ENCODE measurements around the gene CGNL1. TPM values are rescaled to one million over a fixed set of nuclear protein-coding genes. Genes with fewer than 3 reads are reported as not detected.

CGNL1 gene
- total and polyA plus RNA-seq, 5 donors from 2014 or later = not detected

GRCh38 chr15:57452090-57452754, 75.9 kb downstream of the CGNL1 start:
- H3K27ac ChIP-seq (ENCODE audit: insufficient read depth, low read length, poor library complexity, severe bottlenecking) = no peak overlapping the region
- Mint-ChIP-seq H3K9me3 (peaks cover 0 to 3% (median 0%) of the 10 kb centered on the region in 7 donors), H3K27ac (peak overlapping the region in 1 of 3 donors; percentile 54), H3K36me3 (no peaks in the 10 kb centered on the region), H3K27me3 (peaks cover 19% of the 10 kb centered on the region), H3K4me3 (no peak overlapping the region), H3K4me1 (no peaks in the 10 kb centered on the region)
- H3K9me3 ChIP-seq (ENCODE audit: control insufficient read depth in 2 of 2, low read length in 2 of 2) = no peaks in the 10 kb centered on the region
- DNase-seq (no peak), ATAC-seq (ENCODE audit: low read depth in 2 of 2) (no peak)
- no peaks in the 10 kb centered on the region for H3K36me3 ChIP-seq (ENCODE audit: control insufficient read depth, insufficient read depth, low read length)
- no peaks in the 10 kb centered on the region for H3K4me1 ChIP-seq (ENCODE audit: control insufficient read depth, insufficient read depth, low read length, poor library complexity, severe bottlenecking)
- no peak overlapping the region for H3K4me3 ChIP-seq (ENCODE audit: low read depth, low read length)
- peaks cover 5% of the 10 kb centered on the region for H3K27me3 ChIP-seq (ENCODE audit: control insufficient read depth, insufficient read depth, low read length)

GRCh38 chr15:57455929-57456328, 79.6 kb downstream of the CGNL1 start:
- Mint-ChIP-seq H3K4me1 (no peaks in the 10 kb centered on the region), H3K9me3 (no peaks in the 10 kb centered on the region), H3K36me3 (no peaks in the 10 kb centered on the region), H3K27me3 (peaks cover 7% of the 10 kb centered on the region), H3K4me3 (no peak overlapping the region), H3K27ac (no peak overlapping the region)
- H3K4me1 ChIP-seq (ENCODE audit: control insufficient read depth, insufficient read depth, low read length, poor library complexity, severe bottlenecking) = no peaks in the 10 kb centered on the region
- H3K27ac ChIP-seq (ENCODE audit: insufficient read depth, low read length, poor library complexity, severe bottlenecking) = no peak overlapping the region
- H3K9me3 ChIP-seq (ENCODE audit: control insufficient read depth in 2 of 2, low read length in 2 of 2) = no peaks in the 10 kb centered on the region
- H3K4me3 ChIP-seq (ENCODE audit: low read depth, low read length) = no peak overlapping the region
- no peaks in the 10 kb centered on the region for H3K27me3 ChIP-seq (ENCODE audit: control insufficient read depth, insufficient read depth, low read length)
- no peak for DNase-seq
- ATAC-seq (ENCODE audit: low read depth in 2 of 2) = no peak
- no peaks in the 10 kb centered on the region for H3K36me3 ChIP-seq (ENCODE audit: control insufficient read depth, insufficient read depth, low read length)

GRCh38 chr15:57456559-57456958, 80.3 kb downstream of the CGNL1 start:
- Mint-ChIP-seq H3K4me3 (no peak overlapping the region), H3K27me3 (peaks cover 7% of the 10 kb centered on the region), H3K27ac (no peak overlapping the region), H3K4me1 (no peaks in the 10 kb centered on the region), H3K9me3 (no peaks in the 10 kb centered on the region), H3K36me3 (no peaks in the 10 kb centered on the region)
- no peak overlapping the region for H3K27ac ChIP-seq (ENCODE audit: insufficient read depth, low read length, poor library complexity, severe bottlenecking)
- ATAC-seq (ENCODE audit: low read depth in 2 of 2) = no peak
- DNase-seq = no peak
- no peaks in the 10 kb centered on the region for H3K4me1 ChIP-seq (ENCODE audit: control insufficient read depth, insufficient read depth, low read length, poor library complexity, severe bottlenecking)
- H3K4me3 ChIP-seq (ENCODE audit: low read depth, low read length) = no peak overlapping the region
- no peaks in the 10 kb centered on the region for H3K9me3 ChIP-seq (ENCODE audit: control insufficient read depth in 2 of 2, low read length in 2 of 2)
- H3K36me3 ChIP-seq (ENCODE audit: control insufficient read depth, insufficient read depth, low read length) = no peaks in the 10 kb centered on the region
- no peaks in the 10 kb centered on the region for H3K27me3 ChIP-seq (ENCODE audit: control insufficient read depth, insufficient read depth, low read length)

GRCh38 chr15:57457726-57458125, 81.4 kb downstream of the CGNL1 start:
- Mint-ChIP-seq H3K36me3 (no peaks in the 10 kb centered on the region), H3K4me1 (no peaks in the 10 kb centered on the region), H3K9me3 (no peaks in the 10 kb centered on the region), H3K27ac (no peak overlapping the region), H3K27me3 (peaks cover 7% of the 10 kb centered on the region), H3K4me3 (no peak overlapping the region)
- Histone ChIP-seq H3K4me3 (ENCODE audit: low read depth, low read length) (no peak overlapping the region), H3K9me3 (ENCODE audit: control insufficient read depth in 2 of 2, low read length in 2 of 2) (no peaks in the 10 kb centered on the region), H3K4me1 (ENCODE audit: control insufficient read depth, insufficient read depth, low read length, poor library complexity, severe bottlenecking) (no peaks in the 10 kb centered on the region), H3K27ac (ENCODE audit: insufficient read depth, low read length, poor library complexity, severe bottlenecking) (no peak overlapping the region), H3K27me3 (ENCODE audit: control insufficient read depth, insufficient read depth, low read length) (no peaks in the 10 kb centered on the region), H3K36me3 (ENCODE audit: control insufficient read depth, insufficient read depth, low read length) (no peaks in the 10 kb centered on the region)
- ATAC-seq (ENCODE audit: low read depth in 2 of 2) (no peak), DNase-seq (no peak)

GRCh38 chr15:57458356-57458781, 82.1 kb downstream of the CGNL1 start:
- Histone ChIP-seq H3K36me3 (ENCODE audit: control insufficient read depth, insufficient read depth, low read length) (no peaks in the 10 kb centered on the region), H3K27me3 (ENCODE audit: control insufficient read depth, insufficient read depth, low read length) (no peaks in the 10 kb centered on the region), H3K9me3 (ENCODE audit: control insufficient read depth in 2 of 2, low read length in 2 of 2) (no peaks in the 10 kb centered on the region), H3K4me3 (ENCODE audit: low read depth, low read length) (no peak overlapping the region), H3K4me1 (ENCODE audit: control insufficient read depth, insufficient read depth, low read length, poor library complexity, severe bottlenecking) (no peaks in the 10 kb centered on the region), H3K27ac (ENCODE audit: insufficient read depth, low read length, poor library complexity, severe bottlenecking) (no peak overlapping the region)
- Mint-ChIP-seq H3K4me1 (no peaks in the 10 kb centered on the region), H3K27me3 (peaks cover 7% of the 10 kb centered on the region), H3K36me3 (no peaks in the 10 kb centered on the region), H3K4me3 (no peak overlapping the region), H3K9me3 (no peaks in the 10 kb centered on the region), H3K27ac (no peak overlapping the region)
- ATAC-seq (ENCODE audit: low read depth in 2 of 2) = no peak
- DNase-seq = no peak

- Mint-ChIP-seq H3K36me3 (no peaks in the 10 kb centered on the region), H3K4me3 (no peak overlapping the region), H3K27ac (no peak overlapping the region), H3K4me1 (no peaks in the 10 kb centered on the region), H3K27me3 (peaks cover 5% of the 10 kb centered on the region), H3K9me3 (no peaks in the 10 kb centered on the region)
- no peak overlapping the region for H3K27ac ChIP-seq (ENCODE audit: insufficient read depth, low read length, poor library complexity, severe bottlenecking)
- DNase-seq (no peak), ATAC-seq (ENCODE audit: low read depth in 2 of 2) (no peak)
- no peaks in the 10 kb centered on the region for H3K9me3 ChIP-seq (ENCODE audit: control insufficient read depth in 2 of 2, low read length in 2 of 2)
- H3K4me1 ChIP-seq (ENCODE audit: control insufficient read depth, insufficient read depth, low read length, poor library complexity, severe bottlenecking) = no peaks in the 10 kb centered on the region
- no peaks in the 10 kb centered on the region for H3K36me3 ChIP-seq (ENCODE audit: control insufficient read depth, insufficient read depth, low read length)
- no peak overlapping the region for H3K4me3 ChIP-seq (ENCODE audit: low read depth, low read length)
- no peaks in the 10 kb centered on the region for H3K27me3 ChIP-seq (ENCODE audit: control insufficient read depth, insufficient read depth, low read length)
These were observed 84.0 kb downstream of the CGNL1 start for GRCh38 chr15:57460208-57460816.

GRCh38 chr15:57461541-57461940, 85.2 kb downstream of the CGNL1 start:
- H3K9me3 Mint-ChIP-seq = no peaks in the 10 kb centered on the region

GRCh38 chr15:57462381-57462780, 86.1 kb downstream of the CGNL1 start:
- H3K4me3 Mint-ChIP-seq = no peak overlapping the region
- DNase-seq = no peak
- no peaks in the 10 kb centered on the region for H3K36me3 Mint-ChIP-seq
- H3K9me3 ChIP-seq (ENCODE audit: control insufficient read depth in 2 of 2, low read length in 2 of 2) = no peaks in the 10 kb centered on the region
- no peak for ATAC-seq (ENCODE audit: low read depth in 2 of 2)
- H3K4me1 Mint-ChIP-seq = no peaks in the 10 kb centered on the region
- H3K27me3 Mint-ChIP-seq = no peaks in the 10 kb centered on the region
- no peak overlapping the region for H3K27ac Mint-ChIP-seq
- no peaks in the 10 kb centered on the region for H3K9me3 Mint-ChIP-seq
- H3K36me3 ChIP-seq (ENCODE audit: control insufficient read depth, insufficient read depth, low read length) = no peaks in the 10 kb centered on the region
- H3K27ac ChIP-seq (ENCODE audit: insufficient read depth, low read length, poor library complexity, severe bottlenecking) = no peak overlapping the region
- H3K27me3 ChIP-seq (ENCODE audit: control insufficient read depth, insufficient read depth, low read length) = no peaks in the 10 kb centered on the region
- H3K4me1 ChIP-seq (ENCODE audit: control insufficient read depth, insufficient read depth, low read length, poor library complexity, severe bottlenecking) = no peaks in the 10 kb centered on the region
- no peak overlapping the region for H3K4me3 ChIP-seq (ENCODE audit: low read depth, low read length)

More at GRCh38 chr15:57461541-57461940, 85.2 kb downstream of the CGNL1 start:
- Mint-ChIP-seq H3K27ac (no peak overlapping the region), H3K4me3 (no peak overlapping the region), H3K4me1 (no peaks in the 10 kb centered on the region), H3K36me3 (no peaks in the 10 kb centered on the region), H3K27me3 (no peaks in the 10 kb centered on the region)
- no peaks in the 10 kb centered on the region for H3K4me1 ChIP-seq (ENCODE audit: control insufficient read depth, insufficient read depth, low read length, poor library complexity, severe bottlenecking)
- ATAC-seq (ENCODE audit: low read depth in 2 of 2) (no peak), DNase-seq (no peak)
- no peak overlapping the region for H3K4me3 ChIP-seq (ENCODE audit: low read depth, low read length)
- H3K27me3 ChIP-seq (ENCODE audit: control insufficient read depth, insufficient read depth, low read length) = no peaks in the 10 kb centered on the region
- no peaks in the 10 kb centered on the region for H3K9me3 ChIP-seq (ENCODE audit: control insufficient read depth in 2 of 2, low read length in 2 of 2)
- H3K36me3 ChIP-seq (ENCODE audit: control insufficient read depth, insufficient read depth, low read length) = no peaks in the 10 kb centered on the region
- H3K27ac ChIP-seq (ENCODE audit: insufficient read depth, low read length, poor library complexity, severe bottlenecking) = no peak overlapping the region
